ENCODE results near the gene TXNRD2.

Gene TXNRD2

DNA sequence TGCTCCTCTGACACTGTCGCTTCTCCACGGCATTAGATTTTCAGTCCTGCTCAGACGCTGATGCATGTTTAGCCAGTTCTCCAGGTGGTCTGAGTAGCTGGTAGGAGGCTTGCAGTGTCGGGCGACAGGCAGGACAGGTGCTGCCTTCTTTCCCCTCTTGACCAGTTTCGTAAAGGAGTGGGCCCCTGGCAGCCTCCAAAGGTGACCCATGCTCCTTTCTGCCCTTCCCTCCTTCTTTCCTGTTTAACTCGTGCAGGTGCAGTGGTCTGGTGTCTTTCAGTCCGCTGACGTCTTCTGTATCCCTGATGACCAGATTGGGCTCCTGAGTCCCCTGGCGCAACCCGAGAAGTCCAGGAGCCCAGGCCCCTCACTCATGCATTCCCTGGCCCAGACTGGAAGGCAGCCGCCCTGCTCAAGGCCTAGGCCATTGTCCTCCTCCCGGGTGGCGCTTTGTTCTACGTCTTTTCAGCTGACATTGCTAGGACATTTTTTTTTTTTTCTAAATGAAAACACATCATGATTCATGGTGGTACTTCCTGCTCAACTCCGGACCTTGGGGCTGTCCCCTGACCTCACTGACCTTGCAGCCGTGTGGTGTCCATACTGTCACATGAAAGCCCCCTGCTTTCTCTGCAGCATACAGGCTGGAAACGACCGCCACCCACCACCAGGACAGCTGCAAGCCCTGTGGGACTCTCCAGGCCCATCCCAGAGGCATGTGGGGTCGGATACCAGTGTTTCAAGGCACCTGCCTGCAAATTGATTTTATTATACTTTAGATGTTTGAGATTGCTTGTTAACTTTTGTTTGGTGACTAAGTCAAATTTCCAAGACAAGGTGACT lies 25.5 kb upstream of the TXNRD2 start:
- DNase-seq (ENCODE audit: low read depth) = no peak

DNA sequence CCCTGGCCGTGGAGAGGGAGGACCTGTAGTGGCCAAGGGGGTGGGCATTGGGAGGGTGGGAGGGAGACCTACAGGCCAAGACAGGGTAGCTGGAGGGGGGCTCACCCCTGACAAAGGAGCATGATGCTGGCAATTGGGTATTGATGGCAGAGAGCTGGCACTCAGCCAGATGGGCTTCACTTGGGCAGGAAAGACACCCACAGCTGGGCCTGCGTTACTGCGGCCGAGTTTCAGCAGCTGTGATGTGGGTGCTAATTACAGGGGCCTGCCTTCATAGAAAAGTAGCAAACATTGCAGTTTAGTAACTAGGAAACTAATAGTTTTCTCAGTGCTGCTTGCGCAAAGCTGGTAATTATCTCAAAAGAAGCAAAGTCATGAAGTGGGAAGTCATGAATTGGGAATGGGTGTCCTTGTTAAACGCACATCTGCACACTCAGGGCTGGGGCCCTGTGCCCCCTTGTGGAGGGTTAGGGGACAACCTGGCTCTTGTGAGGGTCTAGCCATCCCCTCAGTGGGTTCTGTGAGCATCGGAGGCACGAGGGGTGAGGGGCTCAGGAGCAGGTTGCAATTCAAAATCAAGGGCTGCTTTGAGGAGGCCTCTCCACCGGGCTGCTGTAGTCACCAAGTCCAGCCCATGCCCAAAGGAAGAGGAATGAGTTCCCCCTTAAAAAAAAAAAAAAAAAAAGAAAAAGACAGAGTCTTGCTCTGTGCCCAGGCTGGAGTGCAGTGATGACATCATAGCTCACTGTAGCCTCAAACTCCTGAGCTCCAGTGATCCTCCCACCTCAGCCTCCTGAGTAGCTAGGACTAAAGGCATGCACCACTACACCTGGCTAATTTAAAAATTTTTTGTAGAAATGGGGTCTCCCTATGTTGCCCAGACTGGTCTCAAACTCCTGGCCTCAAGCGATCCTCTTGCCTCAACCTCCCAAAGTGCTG lies 24.4 kb upstream of the TXNRD2 start:
- no peak for DNase-seq (ENCODE audit: low read depth)

DNA sequence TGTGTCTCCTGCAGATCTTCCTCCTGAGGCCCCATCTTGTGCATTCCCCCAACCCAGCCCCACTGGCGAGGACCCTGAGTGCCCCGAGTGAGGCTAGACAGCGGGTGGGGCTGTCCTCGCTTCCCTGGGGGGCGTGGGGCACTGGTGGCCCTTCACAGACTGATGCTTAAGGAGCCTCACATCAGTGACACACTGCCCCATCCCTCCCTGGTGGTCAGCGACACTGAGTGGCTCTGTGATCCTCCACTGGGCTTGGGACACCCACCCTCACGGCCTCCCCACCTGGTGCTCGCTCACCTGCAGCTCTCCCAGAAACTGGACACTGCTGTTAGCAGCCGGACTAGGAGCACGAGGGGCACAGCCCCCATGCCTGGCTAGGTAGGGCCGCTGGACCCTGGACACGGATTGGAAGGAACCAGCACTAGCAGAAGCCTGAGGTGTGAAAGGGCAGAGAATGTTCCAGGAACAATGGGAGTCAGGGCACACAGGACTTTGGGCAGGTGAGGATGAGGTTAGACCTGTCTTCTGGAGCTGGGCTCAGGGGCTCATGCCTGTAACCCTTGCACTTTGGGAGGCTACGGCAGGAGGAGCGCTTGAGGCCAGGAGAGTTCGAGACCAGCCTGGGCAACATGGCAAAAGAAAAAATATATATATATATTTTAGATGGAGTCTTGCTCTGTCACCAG lies 23.2 kb upstream of the TXNRD2 start:
- DNase-seq (ENCODE audit: low read depth) = no peak

DNA sequence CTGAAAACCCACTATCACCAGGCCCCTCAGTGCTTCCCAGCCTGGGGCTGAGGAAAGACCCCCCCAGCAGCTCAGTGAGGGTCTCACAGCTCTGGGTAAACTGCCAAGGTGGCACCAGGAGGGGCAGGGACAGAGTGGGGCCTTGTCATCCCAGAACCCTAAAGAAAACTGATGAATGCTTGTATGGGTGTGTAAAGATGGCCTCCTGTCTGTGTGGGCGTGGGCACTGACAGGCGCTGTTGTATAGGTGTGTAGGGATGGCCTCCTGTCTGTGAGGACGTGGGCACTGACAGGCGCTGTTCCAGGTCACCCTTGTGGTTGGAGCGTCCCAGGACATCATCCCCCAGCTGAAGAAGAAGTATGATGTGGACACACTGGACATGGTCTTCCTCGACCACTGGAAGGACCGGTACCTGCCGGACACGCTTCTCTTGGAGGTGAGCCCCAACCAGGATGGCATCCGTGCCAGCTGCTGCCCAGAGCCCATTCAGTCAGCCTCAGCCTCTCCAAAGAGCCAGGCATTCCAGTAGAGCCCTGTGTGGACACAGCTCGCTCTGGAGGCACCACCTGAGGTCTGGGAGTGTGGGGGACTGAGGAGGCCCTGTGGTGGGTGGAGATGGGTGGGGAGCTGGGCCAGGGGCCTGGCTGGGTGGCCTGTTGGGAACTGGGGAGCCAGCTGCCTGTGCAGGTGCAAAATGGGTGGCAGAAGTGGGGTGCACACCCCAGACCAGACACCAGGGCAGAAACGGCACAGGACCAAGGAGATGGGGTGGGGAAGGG lies 22.4 kb upstream of the TXNRD2 start:
- DNase-seq (ENCODE audit: low read depth) = no peak

DNA sequence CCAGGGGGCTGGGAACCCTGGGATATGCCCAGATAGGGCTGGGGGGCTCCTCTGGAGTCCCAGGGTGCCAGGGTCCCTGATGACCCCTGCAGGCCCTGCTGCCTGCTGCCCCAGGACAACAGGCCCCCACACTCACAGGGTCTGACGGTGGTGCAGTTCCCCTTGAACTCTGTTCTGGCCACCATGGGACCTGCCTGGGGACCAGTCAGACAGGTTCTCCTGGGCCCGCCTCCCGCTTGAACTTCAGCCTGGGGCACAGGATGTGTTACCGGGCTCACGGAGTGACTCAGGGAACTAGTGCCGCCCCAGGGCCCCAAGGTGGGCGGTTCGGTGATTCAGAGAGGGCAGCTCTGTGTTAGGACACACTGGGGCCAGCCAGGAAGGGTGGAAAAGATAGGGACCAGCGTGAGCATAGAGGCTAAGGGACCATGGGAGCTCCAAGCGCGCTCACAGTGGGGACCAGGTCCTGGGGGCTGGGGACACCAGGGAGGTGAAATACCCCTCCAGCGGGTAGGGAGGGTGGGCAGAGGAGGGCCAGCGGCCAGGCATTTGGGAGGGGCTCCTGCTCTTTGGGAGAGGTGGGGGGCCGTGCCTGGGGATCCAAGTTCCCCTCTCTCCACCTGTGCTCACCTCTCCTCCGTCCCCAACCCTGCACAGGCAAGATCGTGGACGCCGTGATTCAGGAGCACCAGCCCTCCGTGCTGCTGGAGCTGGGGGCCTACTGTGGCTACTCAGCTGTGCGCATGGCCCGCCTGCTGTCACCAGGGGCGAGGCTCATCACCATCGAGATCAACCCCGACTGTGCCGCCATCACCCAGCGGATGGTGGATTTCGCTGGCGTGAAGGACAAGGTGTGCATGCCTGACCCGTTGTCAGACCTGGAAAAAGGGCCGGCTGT lies 21.5 kb upstream of the TXNRD2 start:
- DNase-seq (ENCODE audit: low read depth) = no peak

DNA sequence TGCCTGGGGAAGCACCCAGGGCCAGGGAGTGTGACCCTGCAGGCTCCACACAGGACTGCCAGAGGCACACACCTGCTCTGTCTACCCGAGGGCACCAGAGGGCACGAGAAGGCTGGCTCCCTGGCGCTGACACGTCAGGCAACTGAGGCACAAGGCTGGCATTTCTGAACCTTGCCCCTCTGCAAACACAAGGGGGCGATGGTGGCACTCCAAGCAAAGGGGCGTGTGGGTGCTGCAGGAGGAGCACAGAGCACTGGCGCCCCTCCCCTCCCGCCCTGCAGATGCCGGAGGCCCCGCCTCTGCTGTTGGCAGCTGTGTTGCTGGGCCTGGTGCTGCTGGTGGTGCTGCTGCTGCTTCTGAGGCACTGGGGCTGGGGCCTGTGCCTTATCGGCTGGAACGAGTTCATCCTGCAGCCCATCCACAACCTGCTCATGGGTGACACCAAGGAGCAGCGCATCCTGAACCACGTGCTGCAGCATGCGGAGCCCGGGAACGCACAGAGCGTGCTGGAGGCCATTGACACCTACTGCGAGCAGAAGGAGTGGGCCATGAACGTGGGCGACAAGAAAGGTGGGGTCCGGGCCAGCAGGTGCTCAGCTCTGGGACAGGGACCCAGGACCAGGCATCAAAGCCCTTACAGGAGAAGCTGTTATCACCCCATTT lies 20.8 kb upstream of the TXNRD2 start:
- peak; percentile 27 for DNase-seq (ENCODE audit: low read depth)

DNA sequence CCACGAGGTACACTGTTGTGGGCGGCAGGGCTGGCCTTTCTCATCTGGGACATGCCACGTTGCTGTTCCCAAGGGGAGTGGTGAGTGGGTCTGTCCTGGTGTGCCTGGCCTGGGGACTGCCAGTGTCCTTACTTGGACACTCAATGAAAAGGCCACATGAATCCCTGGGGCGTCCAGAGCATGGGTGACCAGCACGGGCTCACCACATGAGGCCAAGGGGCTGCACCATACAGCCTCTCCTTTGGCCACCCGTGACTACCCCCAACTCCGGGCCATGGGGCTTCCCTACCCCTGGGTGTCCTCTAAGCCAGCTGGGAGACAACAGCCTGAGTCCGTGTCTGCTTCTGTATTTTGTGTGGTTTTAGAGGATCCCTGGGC lies 20.2 kb upstream of the TXNRD2 start:
- no peak for DNase-seq (ENCODE audit: low read depth)

DNA sequence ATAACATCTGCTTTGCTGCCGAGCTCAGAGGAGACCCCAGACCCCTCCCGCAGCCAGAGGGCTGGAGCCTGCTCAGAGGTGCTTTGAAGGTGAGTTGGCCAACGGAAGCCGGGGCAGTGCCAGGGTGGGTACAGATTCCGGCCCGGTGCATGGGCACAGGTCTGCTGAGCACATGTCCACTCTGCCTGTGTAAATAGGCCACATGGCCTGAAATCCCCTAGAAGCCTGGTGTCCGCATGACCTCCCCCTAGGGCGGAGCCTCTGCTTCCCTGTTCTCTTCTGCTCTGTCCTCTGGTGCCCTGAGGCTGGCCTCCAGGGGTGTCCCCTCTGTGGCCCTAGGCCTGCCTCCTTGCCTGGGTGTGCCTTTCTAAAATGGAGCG lies 19.6 kb upstream of the TXNRD2 start:
- DNase-seq (ENCODE audit: low read depth) = no peak

DNA sequence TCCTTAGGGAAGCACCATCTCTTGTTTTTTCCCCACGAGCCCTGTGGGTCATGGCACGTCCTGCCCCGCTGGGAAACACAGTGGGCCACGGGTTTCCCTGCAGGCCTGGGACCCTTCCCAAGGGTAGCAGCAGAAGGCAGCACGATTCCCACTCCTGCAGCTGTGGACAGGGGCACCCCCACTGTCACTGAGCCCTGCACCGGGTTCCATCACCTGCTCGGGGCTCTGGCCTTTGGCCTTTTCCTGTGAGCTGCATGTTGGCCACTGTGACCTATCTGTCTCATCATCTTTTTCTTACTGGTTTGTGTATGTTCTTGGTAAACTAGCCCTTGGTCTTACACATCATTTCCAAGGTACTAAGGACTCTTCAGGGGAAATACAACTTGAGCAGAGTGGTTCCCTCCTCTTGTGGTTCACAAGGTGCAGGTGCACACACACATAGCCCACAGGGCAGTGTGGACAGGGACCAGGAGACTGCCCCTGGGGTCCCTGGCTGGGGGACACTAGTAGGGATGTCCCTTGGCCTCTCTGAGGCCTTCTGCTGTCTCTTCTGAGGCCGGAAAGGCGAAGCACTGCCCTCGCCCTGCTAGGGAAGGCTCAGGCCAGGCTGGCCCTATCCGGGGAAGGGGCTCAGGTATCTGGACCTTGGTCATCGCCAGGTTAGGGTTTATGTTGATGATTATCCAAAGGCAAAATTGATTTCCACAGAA lies 19.0 kb upstream of the TXNRD2 start:
- DNase-seq (ENCODE audit: low read depth) = no peak

DNA sequence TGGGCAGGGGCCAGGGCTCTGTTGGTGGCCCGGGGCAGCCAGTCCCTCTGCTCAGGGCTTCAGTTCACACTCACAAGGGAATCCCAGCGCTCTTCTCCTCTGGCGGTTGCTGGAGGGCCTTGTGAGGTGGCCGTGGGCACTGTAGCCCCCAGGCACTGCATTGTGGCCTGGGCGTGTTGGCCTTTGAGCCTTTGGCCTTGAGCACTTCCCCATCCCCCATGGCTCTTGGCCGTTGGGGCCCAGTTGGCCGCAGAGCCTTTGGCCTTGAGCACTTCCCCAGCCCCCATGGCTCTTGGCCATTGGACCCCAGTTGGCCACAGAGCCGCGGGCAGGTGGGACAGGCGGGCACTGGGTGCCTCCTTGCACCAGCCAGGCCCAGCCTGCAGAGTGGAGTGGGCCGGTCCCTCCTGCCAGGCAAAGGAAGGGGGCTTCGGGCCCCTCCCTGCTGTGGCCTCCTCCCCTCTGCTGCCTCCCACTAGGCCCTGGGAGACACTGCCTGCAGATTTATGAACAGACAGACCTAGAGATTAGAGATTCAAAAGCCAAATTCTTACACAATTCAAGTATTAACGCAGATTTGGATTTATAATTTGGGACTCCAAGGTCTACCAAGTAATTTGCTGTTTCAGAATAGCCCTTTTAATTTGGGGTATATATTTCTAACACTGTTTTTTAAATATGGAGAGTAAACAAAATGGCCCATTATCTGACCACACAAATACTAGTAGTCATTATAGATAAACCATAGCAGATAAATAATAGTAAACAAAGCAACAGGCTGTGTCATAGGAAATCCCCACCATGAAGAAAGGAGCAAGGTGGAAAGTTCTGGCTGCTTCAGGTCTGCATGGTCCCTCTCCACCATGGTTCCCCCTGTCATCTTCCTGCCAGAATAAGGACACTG lies 18.2 kb upstream of the TXNRD2 start:
- no peak for DNase-seq (ENCODE audit: low read depth)

DNA sequence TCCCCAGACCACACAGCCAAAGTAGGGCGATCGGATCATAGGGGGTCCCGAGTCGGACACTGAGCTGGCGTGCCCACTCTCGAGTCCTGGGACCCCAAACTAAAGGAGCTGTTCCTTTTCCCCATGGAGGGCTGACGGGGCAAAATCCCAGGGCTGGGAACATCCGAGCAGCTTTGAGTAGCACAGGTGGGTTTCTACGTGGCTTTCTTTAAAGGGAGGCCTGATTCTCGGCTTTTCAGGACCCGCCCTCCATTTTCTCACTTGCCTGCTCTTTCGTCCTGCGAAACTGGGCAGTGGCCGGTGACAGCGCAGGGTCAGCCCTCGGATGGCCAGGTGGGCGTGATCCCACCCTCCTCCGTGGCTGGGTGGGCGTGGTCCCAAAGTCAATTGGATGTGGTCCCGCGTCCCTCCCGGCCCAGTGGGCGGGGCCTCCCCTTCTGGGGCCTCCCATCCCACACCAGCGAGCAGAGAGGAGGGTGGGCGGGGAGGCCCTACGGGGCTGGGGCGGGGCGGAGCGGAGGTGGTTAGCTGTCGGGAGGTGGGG lies 17.5 kb upstream of the TXNRD2 start:
- no peak for DNase-seq (ENCODE audit: low read depth)

DNA sequence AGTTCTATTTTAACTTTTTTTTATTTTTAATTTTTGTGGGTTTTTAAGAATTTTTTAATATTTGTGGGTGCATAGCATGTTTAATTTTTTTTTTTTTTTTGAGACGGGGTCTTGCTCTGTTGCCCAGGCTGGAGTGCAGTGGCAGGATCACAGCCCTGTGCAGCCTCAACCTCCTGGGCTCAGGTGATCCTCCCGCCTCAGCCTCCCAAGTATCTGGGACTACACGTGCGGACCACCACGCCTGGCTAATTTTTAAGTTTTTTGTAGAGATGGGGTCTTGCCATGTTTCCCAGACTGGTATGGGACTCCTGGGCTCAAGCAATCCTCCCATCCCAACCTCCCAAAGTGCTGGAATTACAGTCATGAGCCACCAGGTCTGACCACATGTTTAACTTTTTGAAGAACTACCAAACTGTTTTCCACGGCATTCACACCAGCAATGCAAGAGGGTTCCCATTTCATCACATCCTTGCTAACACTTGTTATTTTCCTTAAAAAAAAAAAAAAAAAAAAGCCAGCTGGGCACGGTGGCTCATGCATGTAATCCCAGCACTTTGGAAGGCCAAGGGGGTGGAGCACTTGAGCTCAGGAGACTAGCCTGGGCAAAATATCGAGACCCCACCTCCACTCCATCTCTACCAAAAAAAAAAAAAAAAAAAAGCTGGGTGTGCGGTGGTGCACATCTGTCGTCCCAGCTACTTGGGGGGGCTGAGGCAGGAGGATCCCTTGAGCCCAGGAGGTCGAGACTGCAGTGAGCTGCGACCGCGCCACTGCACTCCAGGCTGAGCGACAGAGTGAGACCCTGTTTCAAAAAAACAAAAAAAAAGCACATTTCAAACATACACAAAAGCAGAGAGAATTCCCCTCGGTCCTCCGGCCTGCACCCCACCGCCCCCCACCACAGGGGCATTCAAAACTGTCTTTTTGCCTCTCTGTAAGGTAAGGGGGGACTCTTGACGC lies 16.7 kb upstream of the TXNRD2 start:
- no peak for DNase-seq (ENCODE audit: low read depth)

DNA sequence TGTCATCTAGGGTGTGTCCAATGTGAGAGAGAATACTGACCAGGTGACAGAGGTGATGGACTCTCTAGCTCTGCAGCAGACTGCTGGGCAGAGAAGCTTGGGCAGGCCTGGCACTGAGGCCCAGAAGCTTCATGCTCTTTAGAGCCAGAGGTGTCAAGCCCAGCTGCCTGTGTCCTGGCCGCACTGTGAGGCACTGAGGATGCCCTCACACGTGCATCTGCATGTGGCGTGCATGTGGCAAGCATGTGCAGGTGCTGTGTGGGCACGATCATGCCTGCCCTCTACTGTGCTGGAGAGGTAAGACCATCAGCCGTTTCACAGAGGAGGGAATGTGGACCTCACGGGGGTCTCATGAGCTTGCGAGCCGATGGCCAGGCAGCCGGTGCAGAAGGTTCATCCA lies 15.8 kb upstream of the TXNRD2 start:
- no peak for DNase-seq (ENCODE audit: low read depth)

DNA sequence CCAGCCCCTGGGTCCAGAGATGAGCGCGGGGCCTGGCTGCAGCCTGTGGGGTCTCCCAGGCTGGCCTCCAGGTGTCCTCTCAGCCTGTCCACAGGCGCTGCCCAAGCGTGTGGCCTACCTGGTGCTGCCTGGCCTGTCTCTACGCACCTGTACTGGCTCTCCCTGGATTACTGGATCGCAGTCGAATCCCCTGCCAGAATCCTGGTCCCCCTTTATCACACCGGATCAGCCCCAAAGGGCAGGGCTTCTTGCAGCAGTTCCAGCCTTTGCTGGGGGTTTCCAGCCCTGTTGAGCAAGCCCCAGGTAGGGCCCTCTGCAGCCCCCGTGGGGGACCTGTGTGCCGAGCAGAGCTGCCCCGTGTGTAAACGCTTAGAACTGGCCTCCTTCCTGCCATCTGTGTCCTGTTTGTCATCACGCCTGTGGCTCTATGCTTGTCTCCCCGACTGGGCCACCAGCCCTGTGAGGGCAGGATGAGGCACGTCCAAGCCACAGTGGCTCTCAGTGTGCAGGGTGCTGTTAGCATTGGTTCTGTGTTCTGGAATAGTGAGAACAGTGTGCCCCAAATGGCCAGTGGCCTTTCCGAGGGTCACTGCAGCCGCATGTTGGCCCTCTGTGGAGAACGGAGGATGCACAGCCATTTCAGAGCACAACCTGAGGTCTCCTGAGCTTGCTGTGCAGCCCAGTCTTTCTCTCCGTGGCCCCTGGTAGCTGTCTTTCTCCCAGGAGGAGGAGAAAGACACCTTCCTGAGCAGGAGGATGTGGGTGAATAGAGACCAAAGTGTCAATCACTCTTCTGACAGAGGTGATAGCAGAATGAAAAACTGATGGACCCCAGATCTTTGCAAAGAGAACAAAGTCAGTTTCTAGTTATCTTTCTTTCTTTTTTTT lies 13.9 kb upstream of the TXNRD2 start:
- no peak for DNase-seq (ENCODE audit: low read depth)

DNA sequence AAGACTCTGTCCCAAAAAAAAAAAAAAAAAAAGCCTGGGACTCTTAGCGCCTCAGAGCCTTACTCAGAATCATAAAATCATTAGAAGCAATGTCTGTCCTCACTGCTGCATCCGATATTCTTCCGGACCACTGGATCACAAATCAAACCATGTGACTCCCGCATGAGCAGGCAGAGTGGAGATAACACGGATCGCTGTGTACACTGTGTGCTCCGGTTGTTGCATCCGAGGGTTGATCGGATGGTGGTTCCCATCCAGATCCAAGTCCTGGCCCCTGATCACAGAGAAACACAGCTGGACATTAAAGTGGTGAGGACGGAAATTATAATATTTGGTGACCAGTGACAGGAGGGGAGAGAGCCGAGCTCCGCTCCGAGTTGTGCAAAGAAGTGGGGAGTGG lies 9.7 kb upstream of the TXNRD2 start:
- no peak for DNase-seq (ENCODE audit: low read depth)
